Measurements from ENCODE around the gene AUNIP.

Gene AUNIP

DNA sequence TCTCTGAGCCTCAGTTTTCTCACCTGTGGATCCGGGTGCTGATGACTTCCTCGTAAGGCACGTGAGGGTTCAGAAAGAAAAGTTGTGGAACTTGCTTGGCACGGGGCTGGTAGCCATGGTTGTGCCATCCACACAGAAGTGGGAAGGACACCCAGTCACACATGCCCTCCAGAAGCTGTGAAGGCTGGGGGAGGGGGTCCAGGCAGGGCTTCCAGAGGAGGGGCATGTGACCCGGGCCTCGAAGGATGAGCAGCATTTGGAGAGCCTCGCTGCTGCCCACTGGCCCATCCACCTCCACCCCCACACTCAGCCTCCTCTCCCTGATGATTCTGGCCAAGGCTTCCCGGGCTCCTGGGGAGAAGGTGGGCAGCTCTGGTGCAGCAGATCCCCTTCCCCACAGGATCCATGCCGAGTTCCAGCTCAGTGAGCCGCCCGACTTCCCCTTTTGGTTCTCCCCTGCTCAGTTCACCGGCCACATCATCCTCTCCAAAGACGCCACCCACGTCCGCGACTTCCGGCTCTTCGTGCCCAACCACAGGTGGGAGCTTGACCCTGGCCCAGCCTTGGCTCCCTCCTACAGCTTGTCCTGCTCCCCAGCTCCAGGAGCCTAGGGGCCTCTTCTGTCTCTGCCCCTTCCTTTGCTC is 49.9 kb downstream of the AUNIP start:
- DNase-seq (ENCODE audit: low read depth), result no peak

DNA sequence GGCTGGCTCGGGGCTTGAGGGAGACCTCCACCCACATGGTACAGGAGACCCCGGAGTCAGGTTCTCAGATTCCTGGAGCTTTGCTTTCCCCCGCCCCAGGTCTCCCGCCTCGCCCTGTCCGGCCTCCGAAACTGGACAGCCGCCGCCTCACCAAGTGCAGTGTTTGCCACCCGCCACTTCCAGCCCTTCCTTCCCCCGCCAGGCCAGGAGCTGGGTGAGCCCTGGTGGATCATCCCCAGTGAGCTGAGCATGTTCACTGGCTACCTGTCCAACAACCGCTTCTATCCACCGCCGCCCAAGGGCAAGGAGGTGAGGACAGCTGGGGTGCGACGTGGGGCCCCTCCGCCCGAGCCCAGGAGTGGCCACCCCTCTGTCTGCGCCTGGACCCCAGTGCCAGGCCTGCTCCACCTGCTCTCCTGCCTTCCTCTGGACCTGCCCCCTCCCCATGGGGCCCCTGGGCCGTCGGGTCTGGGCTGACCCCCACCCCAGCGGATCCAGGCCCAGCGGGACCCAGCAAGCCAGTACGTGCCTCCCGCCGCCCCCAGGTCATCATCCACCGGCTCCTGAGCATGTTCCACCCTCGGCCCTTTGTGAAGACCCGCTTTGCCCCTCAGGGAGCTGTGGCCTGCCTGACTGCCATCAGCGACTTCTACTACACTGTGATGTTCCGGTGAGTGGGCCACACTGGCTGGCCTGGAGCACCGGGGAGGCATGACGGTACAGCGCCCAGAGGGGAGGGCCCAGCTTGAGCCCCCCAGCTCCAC is 50.6 kb downstream of the AUNIP start:
- no peak for DNase-seq (ENCODE audit: low read depth)

DNA sequence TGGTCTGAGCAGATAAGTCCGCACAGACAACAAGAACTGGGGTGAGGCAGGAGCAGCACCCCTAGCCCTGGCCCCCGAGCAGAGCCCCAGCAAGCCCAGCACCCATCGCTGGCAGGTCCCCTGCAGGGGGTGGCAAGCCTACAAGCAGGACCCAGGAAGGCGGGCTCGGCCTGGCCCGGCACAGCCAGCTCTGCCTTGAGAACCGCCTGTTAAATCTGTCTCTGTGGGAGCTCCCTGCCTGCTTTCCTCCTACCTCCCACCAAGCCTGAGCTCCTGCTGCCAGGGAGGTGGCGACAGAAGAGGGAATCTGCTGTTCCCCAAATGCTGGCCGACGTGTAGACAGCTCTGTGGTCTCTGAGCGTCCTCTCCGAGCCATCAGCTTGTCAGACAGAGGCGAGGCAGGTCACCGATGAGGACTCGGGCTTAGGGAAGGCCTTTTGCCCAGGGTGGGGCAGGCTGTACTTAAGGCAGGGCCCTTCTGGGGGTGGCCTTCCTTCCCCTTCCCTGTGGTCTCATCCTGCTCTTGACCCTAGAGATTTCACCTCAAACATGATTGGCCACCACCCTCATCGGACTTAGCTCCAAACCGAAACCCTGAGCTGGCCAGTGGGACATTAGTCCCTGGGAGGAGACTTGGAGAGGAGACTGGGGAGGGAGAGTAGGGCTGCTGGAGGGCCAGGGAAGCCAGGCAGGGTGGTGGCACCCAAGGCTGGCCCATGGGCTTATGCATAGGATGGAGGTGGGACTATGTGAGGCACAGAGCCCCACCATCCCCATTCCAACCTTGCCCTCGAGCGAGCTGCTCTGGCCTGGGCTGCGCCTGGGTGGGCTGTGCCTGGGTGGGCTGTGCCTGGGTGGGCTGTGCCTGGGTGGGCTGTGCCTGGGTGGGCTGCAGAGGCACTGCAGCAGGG is 51.5 kb downstream of the AUNIP start:
- DNase-seq (ENCODE audit: low read depth), result no peak

DNA sequence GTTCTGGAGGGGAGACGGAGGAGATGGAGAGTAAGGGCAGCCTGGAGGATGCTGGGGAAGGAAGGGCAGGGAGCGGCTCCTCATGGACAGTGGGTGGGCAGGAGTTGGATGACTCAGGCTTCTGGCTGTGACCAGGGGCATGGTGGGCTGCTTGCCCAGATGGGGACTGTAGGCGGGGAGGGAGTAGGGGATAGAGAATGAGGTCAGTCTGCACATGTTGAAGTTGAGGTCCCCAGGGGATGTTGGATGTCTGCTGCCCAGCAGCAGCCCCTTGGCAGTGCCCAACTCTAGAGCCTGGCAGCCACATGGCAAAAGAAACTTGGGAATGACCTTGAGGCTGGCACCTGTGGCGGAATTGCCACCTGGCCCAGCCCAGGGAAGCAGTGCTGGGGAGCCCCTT is 52.8 kb downstream of the AUNIP start:
- DNase-seq (ENCODE audit: low read depth), result no peak

- DNase-seq (ENCODE audit: low read depth), result no peak
These were observed 53.4 kb downstream of the AUNIP start for GRCh38 chr1:25805863-25806225.

DNA sequence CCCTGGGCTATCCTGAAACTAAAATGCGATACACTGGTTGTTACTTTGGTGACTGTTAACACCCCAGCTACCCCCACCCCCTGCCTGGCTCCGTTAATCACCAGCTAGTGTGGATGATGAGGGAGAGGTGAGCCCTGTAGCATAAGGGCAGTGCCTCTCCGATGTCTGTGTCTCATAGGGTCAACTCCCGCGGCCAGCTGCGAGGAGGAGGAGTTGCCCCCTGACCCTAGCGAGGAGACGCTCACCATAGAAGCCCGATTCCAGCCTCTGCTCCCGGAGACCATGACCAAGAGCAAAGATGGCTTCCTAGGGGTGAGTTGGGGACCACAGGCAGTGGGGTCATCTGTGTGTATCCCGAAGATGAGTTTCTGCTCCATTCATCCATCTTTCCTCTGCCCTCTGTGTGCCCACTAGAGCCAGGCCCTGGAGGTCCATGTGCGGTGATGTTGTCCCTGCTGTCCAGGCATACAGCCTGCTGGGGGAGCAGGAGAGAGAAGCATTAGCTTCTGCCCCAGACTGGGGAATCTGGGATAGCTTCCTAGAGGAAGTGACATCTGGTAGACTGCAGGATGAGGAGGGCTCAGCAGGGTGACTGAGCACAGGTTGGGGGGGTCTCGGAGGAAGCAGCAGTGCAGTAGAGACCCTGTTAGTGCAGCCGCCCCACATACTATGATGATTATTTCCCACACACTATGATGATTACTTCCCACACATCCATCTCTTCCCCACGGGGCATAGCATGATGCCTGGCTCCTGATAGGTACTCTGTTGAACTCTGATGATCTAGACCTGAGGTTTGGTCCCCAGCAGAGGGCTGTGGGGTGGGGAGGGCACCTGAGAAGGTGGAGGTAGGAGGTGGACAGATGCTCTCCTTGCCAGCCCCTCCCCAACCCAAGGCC is 54.0 kb downstream of the AUNIP start:
- no peak for DNase-seq (ENCODE audit: low read depth)

DNA sequence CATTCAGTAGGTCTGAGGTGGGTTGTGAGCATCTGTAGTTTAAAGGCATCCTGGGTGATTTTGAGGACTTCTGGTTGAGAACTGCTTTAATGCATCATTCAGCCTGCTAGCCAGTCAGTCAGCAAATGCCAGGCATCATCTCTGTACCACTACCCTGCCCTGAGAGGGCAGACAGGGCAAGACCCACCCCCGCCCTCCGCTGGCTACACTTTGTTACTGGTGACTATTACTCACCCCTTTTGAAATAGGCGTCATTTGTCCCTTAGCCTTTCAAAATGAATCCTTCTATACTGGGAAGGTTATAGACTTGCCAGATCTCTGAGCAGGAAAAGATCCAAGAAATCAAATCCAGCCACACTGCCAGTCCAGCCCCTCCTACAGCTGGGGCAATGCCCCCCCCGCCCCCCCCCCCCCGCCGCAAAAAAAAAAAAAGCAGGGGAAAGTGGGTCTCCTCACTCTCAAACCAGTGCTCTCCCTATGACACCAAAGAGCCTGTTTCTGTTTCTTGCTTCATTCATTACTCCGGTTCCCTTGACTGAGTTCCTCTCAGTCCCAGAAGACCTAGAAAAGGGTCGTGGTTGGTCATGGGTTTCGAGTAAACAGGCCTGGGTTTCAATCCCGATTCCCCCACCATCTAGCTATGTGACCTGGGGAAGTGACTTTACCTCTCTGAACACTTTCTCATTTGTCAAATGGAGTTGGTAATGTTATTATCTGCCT is 54.9 kb downstream of the AUNIP start:
- no peak for DNase-seq (ENCODE audit: low read depth)

- no peak for DNase-seq (ENCODE audit: low read depth)
These were observed 55.9 kb downstream of the AUNIP start for GRCh38 chr1:25803368-25803767.

GRCh38 chr1:25802915-25803314 is 56.3 kb downstream of the AUNIP start:
- no peak for DNase-seq (ENCODE audit: low read depth)

DNA sequence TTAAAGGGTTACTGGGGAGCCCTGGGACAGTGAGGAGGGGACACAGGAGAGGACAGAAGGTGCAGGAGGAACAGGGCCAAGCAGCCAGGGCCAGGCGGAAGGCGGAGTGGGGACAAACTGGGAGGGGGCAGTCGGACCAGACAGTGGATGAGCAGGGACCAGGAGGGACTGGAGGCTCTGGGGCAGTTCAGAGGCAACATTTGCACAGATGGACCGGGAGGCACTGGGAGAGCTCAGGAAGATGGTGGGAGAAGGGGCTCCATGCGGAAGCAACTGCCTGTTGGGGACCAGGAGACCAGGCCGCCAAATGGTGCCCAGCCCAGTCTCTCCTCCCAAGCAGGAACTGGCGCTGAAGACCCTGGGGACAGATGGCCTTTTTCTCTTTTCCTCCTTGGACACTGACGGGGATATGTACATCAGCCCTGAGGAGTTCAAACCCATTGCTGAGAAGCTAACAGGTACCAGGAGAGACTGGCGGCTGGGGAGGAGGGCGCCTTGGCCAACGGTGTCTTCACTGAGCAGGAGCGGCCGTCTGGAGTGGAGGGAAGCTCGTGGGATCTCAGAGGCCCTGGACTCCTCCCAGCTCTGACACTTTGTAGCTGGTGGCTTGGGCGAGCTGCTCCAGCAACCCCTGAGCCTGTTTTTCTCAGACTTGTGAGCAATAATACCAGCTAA is 58.4 kb downstream of the AUNIP start:
- no peak for DNase-seq (ENCODE audit: low read depth)

- no peak for DNase-seq (ENCODE audit: low read depth)
These were observed 59.1 kb downstream of the AUNIP start, which contains the start of gene SELENON for GRCh38 chr1:25799935-25800702. SELENON (plus strand) TSS chr1:25800193; CDS start chr1:25800231, 38 bp downstream.

DNA sequence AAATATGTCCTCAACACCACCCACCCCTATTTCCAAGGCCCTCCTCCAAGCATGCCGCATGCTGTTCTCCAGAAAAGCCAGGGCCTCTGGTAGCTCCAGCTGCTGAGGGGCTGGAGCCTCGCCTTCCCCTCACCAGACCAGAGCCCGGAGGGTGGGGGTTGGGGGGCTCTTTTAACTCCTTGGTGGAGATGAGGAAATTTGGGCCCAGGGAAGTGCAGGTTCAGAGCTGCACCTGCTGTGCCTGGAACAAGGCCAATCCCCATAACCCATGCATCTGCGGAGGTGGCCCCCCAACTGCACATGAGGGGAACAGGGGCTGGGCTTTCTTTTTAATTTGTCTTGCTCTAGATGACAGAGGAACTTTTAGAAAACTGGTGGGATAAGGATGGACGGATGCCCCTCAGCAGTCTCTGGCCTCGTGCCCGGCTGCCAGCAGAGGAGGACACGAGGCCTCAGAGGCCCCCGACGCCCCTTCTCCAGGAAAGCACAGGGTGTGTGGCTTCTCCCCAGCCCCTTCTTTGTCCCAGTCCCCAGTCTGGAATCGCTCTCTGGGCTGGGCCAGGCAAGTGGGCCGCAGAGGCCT is 59.8 kb downstream of the AUNIP start:
- DNase-seq (ENCODE audit: low read depth), result no peak

DNA sequence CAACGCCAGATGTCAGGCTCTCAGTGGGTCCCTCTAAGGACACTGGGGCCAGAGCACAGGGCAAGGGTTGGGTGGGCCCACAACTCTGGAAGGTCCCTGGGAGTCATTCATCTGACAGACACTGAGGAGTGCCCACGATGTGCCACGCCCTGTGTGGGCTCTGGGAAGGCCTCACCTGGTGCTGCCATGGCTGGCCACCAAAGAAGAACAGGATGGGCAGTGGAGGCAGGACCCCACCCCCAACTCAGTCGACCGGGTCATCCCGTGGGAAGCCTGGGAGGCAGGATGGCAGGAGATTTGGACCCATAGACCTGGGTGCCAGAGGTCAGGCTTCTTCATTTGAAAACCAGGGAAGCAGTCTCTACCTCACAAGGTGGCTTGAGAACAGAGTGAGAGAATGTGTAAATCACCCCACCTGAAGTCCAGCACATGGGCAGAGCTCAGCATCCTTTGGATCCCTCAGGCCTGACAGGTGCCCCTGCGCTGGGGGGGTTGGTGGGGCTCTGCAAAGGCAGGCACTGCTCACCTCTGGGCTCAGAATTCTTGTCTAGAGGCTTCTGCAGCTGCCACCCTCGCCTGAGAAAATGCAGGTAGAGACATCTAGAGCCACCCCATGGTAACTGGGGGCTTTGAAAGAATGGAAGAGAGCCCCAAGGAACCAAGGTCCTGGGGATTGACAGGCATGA is 60.4 kb downstream of the AUNIP start:
- DNase-seq (ENCODE audit: low read depth), result no peak

DNA sequence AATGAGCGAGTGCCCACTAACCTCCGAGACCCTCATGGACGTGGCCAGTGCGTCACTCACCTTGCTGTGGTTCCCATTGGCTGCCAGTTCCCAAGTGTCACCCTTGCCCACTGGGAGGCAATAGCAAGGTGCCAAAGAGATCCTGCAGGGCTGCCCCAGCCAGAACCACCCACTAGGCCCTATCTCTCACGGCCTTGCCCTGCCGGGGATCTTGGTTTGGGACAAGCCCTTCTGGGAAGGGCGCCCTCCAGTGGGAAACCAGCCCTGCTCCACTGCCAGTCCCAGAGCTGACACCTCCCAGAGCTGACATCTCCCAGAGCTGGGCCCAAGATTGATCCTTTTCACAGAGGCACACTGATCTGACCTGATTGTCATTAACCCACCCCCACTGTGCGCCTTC is 61.3 kb downstream of the AUNIP start:
- no peak for DNase-seq (ENCODE audit: low read depth)

DNA sequence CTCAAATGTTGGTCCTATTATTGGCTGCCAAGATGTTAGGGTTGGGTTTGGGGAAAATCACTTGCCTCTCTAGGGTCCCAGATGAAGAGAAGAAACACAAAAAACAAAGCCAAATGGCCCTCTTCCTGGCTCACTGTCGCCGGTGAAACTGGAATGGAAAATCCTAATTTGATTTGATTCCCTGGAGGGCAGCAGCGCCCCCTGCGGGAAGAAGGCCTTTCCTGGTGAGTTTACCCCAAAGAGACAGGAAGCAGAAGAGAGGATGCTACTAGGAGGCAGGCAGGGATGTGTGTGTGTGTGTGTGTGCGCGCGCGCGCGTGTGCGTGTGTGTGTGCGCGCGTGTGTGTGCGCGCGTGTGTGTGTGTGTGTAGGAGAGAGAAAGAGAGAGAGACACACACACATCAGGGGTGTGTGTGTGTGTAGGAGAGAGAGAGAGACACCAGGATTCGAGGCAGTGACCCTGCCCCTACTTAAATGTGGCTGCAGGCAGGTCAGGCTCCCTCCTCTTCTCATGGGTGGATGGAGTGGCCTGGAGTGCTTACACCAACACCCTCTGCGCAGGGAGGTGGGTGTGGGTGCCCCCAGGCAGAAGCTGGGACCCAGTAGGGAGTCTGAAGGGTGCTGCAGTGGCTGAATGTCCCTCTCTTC is 62.3 kb downstream of the AUNIP start:
- no peak for DNase-seq (ENCODE audit: low read depth)

- DNase-seq (ENCODE audit: low read depth), result no peak
These were observed 63.1 kb downstream of the AUNIP start for GRCh38 chr1:25795946-25796810.

- DNase-seq (ENCODE audit: low read depth), result no peak
These were observed 64.0 kb downstream of the AUNIP start for GRCh38 chr1:25795211-25795610.
